ENCODE data around the gene YKT6.

GRCh38 chr7:44155191-44156185 lies 45.3 kb upstream of the YKT6 start:
- TF ChIP-seq POLR2A (IDR thresholded peaks at IDR 0.05; ENCODE audit: low read length) (no peak), GATA1 (IDR thresholded peaks at IDR 0.05; ENCODE audit: low read depth, low read length) (no peak)
